ENCODE measurements around the gene DCDC2C.

Gene DCDC2C

DNA sequence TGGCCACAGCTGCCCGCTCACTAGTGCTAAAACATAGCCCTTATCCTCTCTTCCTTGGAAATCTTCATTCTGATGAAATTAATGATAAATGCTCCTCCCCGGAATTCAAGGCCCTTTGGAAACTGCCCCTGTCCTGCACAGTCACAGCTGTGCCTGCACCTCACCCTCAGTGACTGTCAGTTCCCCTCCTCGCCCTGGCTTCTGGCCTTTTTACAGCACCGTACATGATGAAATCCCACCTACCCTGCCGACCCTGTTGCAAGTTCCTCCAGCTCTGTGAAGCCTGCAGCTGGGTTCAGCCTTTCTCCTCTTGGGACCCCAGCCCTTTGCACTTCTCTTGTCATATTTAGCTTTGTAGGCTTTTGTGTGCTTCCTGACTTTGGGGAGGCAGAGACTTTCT, 48.4 kb downstream of the DCDC2C start:
- Histone ChIP-seq H3K4me1 (ENCODE audit: low read depth, poor library complexity, severe bottlenecking) (no peaks in the 10 kb centered on the region), H3K36me3 (ENCODE audit: insufficient read depth) (no peaks in the 10 kb centered on the region), H3K9ac (no peak overlapping the region), H2AFZ (ENCODE audit: low read depth) (no peak overlapping the region), H3K4me2 (no peak overlapping the region), H3K27ac (no peak overlapping the region), H4K20me1 (ENCODE audit: insufficient read depth) (no peaks in the 10 kb centered on the region), H3K4me3 (IDR thresholded peaks at IDR 0.05; ENCODE audit: insufficient read depth, low read depth, low read length) (no peak overlapping the region), H3K79me2 (ENCODE audit: insufficient read depth, low read depth) (no peaks in the 10 kb centered on the region), H3K27me3 (ENCODE audit: insufficient read depth, low read depth) (no peaks in the 10 kb centered on the region)
- TF ChIP-seq, protein P1, sequence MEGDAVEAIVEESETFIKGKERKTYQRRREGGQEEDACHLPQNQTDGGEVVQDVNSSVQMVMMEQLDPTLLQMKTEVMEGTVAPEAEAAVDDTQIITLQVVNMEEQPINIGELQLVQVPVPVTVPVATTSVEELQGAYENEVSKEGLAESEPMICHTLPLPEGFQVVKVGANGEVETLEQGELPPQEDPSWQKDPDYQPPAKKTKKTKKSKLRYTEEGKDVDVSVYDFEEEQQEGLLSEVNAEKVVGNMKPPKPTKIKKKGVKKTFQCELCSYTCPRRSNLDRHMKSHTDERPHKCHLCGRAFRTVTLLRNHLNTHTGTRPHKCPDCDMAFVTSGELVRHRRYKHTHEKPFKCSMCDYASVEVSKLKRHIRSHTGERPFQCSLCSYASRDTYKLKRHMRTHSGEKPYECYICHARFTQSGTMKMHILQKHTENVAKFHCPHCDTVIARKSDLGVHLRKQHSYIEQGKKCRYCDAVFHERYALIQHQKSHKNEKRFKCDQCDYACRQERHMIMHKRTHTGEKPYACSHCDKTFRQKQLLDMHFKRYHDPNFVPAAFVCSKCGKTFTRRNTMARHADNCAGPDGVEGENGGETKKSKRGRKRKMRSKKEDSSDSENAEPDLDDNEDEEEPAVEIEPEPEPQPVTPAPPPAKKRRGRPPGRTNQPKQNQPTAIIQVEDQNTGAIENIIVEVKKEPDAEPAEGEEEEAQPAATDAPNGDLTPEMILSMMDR (conservative IDR thresholded peaks at IDR 0.05; ENCODE audit: low read depth, low read length): no peak

DNA sequence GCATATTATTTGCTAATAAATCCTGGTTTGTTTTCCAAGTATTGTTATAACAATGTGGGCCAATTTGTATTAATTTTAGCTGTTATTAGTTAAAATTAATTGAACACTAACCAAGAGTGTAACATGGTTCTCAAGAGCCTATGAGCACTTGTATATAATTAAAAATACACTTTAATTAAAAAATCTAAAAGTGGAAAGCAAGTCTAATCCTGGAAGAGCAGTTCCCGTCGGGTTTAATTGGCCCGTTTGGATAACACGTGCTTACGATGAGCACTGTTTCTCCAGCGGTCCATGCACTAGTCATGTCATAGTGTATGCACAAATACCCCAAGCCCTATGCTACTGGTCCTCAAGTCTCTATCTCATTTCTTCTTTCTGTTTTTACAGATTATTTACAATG, 49.0 kb downstream of the DCDC2C start:
- no peaks in the 10 kb centered on the region for H3K27me3 ChIP-seq (ENCODE audit: insufficient read depth, low read depth)
- no peaks in the 10 kb centered on the region for H3K36me3 ChIP-seq (ENCODE audit: insufficient read depth)
- no peaks in the 10 kb centered on the region for H3K4me1 ChIP-seq (ENCODE audit: low read depth, poor library complexity, severe bottlenecking)
- TF ChIP-seq, protein P1 (conservative IDR thresholded peaks at IDR 0.05; ENCODE audit: low read depth, low read length): no peak
- no peak overlapping the region for H3K9ac ChIP-seq
- H3K79me2 ChIP-seq (ENCODE audit: insufficient read depth, low read depth): no peaks in the 10 kb centered on the region
- H2AFZ ChIP-seq (ENCODE audit: low read depth): no peak overlapping the region
- H3K4me3 ChIP-seq (IDR thresholded peaks at IDR 0.05; ENCODE audit: insufficient read depth, low read depth, low read length): no peak overlapping the region
- H3K27ac ChIP-seq: no peak overlapping the region
- H3K4me2 ChIP-seq: no peak overlapping the region
- H4K20me1 ChIP-seq (ENCODE audit: insufficient read depth): no peaks in the 10 kb centered on the region

DNA sequence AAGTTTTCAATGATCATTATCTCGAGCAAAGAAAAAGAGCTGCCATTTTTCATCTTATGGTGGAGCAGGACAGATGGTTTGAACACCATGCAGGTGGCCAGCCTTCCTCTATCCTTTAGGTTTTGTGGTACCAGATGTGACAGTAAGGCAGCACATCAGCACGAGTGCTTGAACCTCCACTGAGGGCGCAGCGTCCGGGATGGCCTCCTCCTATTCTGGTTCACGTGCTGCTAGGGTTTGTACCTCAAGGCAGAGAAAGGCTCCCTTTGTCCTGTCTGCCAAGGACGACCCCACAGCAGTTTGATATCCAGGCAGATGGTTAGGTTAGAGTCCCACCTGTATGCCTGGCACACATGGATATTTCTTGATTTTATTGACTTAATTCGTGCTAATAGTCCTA, 50.2 kb downstream of the DCDC2C start:
- H3K4me3 ChIP-seq (IDR thresholded peaks at IDR 0.05; ENCODE audit: insufficient read depth, low read depth, low read length): no peak overlapping the region
- H3K27ac ChIP-seq: no peak overlapping the region
- no peak overlapping the region for H2AFZ ChIP-seq (ENCODE audit: low read depth)
- TF ChIP-seq, protein P1 (conservative IDR thresholded peaks at IDR 0.05; ENCODE audit: low read depth, low read length): no peak
- H4K20me1 ChIP-seq (ENCODE audit: insufficient read depth): no peaks in the 10 kb centered on the region
- no peak overlapping the region for H3K4me2 ChIP-seq
- H3K9ac ChIP-seq: no peak overlapping the region
- no peaks in the 10 kb centered on the region for H3K4me1 ChIP-seq (ENCODE audit: low read depth, poor library complexity, severe bottlenecking)
- H3K27me3 ChIP-seq (ENCODE audit: insufficient read depth, low read depth): no peaks in the 10 kb centered on the region
- H3K79me2 ChIP-seq (ENCODE audit: insufficient read depth, low read depth): no peaks in the 10 kb centered on the region
- no peaks in the 10 kb centered on the region for H3K36me3 ChIP-seq (ENCODE audit: insufficient read depth)

DNA sequence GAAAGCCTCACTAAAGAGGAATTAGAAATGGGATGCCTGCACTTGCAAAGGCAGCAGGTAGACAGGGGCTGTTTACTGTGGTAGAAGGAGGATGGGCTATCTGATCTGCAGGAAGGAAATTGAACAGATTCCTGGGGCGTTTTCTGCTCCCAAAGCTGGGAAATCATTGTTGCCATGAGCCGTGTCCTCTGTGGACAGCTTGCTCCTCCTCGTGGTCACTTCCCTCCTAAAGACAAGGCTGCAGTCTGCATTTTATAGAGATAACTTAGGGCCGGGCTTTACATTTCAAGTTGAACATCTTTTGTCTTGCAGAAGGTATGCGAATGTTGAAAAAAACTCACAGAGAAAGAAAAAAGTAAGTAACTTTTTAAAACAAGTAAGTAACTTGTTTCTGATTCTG, 50.9 kb downstream of the DCDC2C start:
- no peak overlapping the region for H2AFZ ChIP-seq (ENCODE audit: low read depth)
- no peaks in the 10 kb centered on the region for H3K36me3 ChIP-seq (ENCODE audit: insufficient read depth)
- H3K27me3 ChIP-seq (ENCODE audit: insufficient read depth, low read depth): no peaks in the 10 kb centered on the region
- H3K4me1 ChIP-seq (ENCODE audit: low read depth, poor library complexity, severe bottlenecking): no peaks in the 10 kb centered on the region
- no peak overlapping the region for H3K9ac ChIP-seq
- TF ChIP-seq, protein P1 (conservative IDR thresholded peaks at IDR 0.05; ENCODE audit: low read depth, low read length): no peak
- H3K27ac ChIP-seq: no peak overlapping the region
- no peak overlapping the region for H3K4me3 ChIP-seq (IDR thresholded peaks at IDR 0.05; ENCODE audit: insufficient read depth, low read depth, low read length)
- no peaks in the 10 kb centered on the region for H3K79me2 ChIP-seq (ENCODE audit: insufficient read depth, low read depth)
- no peaks in the 10 kb centered on the region for H4K20me1 ChIP-seq (ENCODE audit: insufficient read depth)
- no peak overlapping the region for H3K4me2 ChIP-seq

DNA sequence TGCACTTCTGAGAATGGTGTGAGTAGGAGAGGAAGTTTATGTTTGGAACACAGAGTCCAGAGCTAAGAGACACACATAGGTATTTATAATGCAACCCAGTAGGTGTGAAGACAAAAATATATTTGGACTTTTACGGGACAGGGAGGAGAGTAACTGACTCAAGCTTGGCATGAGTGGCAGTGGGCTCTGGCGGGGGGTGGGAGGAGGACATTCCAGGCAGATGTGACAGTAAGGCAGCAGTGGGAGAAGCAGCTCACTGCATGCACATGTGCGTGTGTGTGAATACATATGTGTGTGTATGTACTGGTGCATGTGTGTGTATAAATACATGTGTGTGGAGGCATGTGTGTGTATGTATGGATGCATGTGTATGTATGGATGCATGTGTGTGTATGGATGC, 51.4 kb downstream of the DCDC2C start:
- Histone ChIP-seq H3K27me3 (ENCODE audit: insufficient read depth, low read depth) (no peaks in the 10 kb centered on the region), H2AFZ (ENCODE audit: low read depth) (no peak overlapping the region), H3K4me1 (ENCODE audit: low read depth, poor library complexity, severe bottlenecking) (no peaks in the 10 kb centered on the region), H4K20me1 (ENCODE audit: insufficient read depth) (no peaks in the 10 kb centered on the region), H3K4me3 (IDR thresholded peaks at IDR 0.05; ENCODE audit: insufficient read depth, low read depth, low read length) (no peak overlapping the region), H3K4me2 (no peak overlapping the region), H3K27ac (no peak overlapping the region), H3K9ac (no peak overlapping the region), H3K79me2 (ENCODE audit: insufficient read depth, low read depth) (no peaks in the 10 kb centered on the region), H3K36me3 (ENCODE audit: insufficient read depth) (no peaks in the 10 kb centered on the region)
- TF ChIP-seq, protein P1 (conservative IDR thresholded peaks at IDR 0.05; ENCODE audit: low read depth, low read length): no peak
